HG03066 (cell line): ENCODE measurements around the gene RAMP1.
"Not testable (repeated sequence)": the region's sequence is repeated elsewhere in the genome, so short reads cannot be mapped to it uniquely, and the experiment has no call there.

ENCODE experiments used
- ATAC-seq: cut with Tn5 transposase; IDR thresholded peaks from one replicate; pipeline ENCODE4 v1.9.1; 2021; ENCODE audit warnings: low read depth; ENCODE audit not compliant: unreplicated experiment

The RAMP1 gene

DNA sequence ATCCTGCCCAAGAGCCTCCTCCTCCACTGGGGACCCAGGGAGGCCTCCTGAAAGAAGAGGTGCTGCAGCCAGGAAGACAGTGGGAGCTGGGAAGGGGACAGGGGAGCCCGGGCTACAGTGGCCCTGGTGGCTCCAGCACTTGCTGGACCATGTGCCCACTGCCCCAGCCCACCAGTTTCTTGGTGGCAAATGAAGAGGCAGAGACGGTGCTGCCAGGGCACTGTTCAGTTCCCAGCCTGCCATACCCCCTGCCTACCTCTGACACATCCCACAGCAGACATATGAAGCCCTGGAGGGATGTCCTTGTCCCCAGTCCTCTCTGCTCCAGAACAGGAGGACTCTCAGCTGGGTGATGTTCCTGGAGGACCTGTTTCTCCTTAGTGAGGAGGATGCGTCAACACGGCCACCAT is 3.7 kb downstream of the RAMP1 start:
- no peak for ATAC-seq

DNA sequence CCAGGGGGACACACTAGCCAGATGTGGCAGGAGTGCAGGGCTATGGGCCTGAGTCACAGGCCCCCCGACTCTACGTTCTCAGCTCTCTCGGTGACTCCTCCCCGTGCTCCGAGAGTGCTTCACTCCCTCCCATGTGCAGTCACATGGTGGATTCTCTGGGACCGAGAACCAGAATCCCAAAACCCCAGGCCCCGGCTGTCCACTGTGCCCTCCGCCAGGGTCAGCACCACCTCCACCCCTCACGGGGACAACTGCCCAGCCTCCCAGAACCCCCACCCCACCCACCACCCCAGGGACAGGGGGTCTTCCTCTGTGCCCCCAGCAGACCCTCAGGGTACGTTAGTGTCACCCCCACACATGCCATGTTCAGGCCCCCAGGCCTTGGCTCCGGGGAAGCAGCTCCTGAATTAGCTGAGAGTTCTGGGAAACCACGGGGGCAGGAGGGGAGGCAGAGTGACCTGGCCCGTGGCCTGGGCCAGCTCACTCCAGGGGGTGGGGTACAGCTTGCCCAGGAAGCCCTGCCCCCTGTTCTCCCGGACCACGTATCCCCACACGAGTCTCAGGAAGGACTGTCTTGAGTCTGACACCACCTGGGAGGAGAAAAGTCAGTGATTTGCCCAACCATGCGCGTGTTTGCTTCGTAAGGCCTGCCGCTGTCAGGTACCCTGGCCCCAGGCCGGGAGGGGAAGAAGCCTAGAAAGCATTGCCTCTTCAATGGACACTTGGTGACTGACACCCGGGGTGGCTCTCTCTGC is 4.4 kb downstream of the RAMP1 start:
- ATAC-seq: no peak

- no peak for ATAC-seq
Observed at GRCh38 chr2:237864444-237864931, 5.1 kb downstream of the RAMP1 start.

- ATAC-seq: no peak
Observed at GRCh38 chr2:237864940-237865622, 5.7 kb downstream of the RAMP1 start.

GRCh38 chr2:237865623-237866041 is 6.2 kb downstream of the RAMP1 start:
- ATAC-seq: no peak

- ATAC-seq: no peak
Observed at GRCh38 chr2:237866101-237866621, 6.7 kb downstream of the RAMP1 start.

GRCh38 chr2:237867465-237867864 is 8.0 kb downstream of the RAMP1 start:
- no peak for ATAC-seq

DNA sequence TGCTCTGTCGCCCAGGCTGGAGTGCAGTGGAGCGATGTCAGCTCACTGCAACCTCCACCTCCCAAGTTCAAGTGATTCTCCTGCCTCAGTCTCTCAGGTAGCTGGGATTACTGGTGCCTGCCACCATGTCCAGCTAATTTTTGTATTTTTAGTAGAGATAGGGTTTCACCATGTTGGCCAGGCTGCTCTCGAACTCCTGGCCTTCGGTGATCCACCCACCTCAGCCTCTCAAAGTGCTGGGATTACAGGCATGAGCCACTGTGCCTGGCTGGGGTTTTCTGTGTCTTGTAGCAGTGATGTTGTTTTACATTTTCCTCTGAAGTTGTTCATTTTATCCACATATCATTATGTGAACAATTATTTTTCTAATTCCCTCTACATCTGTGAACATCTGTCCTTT is 8.7 kb downstream of the RAMP1 start:
- ATAC-seq: not testable (repeated sequence)

DNA sequence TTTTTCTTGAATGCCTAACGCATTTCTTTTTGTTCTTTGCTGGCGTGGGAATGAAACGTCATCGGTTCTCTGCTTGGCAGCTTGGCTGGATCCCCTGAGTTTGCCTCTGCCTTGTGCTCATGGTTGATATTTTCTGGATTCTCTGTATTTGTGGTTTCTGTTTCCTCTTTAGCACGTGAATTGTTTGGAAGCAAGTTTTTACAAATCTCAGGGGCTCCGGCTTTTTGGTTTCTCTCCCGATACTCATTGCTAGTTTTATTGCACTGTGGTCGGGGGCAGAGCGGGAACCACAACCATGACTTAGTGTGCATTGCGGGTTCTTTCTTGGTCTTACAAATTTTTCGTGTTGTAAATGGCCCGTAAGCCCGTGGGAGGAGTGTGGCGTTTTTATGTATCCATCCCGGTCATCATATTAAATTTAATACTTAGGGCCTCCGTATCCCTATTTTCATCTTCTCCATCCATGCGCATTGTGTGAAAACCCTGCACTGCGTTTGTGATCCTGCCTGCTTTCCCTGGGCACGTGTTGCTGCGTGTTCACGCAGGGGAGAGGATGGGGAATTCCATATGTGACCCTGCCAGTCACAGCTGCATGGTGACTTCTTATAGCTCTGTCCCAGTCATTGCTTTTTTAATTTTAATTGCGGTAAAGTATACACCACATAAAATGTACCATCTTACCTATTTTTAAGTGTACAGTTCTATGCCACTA is 9.4 kb downstream of the RAMP1 start:
- no peak for ATAC-seq

GRCh38 chr2:237869343-237870102 is 10.1 kb downstream of the RAMP1 start:
- no peak for ATAC-seq

- ATAC-seq: no peak
Observed at GRCh38 chr2:237870126-237870525, 10.7 kb downstream of the RAMP1 start.

GRCh38 chr2:237870754-237871651 is 11.6 kb downstream of the RAMP1 start:
- ATAC-seq: no peak

DNA sequence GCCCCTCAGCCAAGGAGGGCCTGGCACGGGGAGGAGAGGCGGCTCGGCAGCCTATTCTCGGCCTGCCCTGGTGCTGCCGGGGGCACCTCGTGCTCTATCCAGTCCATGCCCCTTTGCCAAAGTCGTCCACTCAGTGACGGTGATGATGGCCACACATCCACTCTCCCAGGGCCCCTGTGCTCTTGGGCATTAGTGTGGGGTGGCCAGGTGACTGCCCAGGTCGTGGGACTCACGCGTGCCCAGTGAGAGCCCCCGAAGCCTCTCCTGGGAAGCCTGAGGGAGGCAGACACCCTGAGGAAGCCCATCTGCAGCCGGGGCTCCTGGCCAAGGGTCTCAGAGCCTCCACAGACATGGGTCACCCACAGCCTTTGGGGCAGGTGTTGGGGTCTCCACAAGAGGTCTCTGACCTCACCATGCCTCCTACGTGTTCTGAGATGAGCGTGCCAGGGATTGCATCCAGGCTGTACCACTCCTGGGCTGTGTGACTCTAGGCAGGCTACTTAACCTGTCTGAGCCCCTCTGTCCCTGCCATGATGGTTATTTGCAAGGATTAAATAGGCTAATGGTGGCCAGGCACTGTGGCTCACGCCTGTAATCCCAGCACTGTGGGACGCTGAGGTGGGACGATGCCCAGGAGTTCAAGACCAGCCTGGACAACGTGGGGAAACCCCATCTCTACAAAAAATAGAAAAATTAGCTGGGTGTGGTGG is 12.9 kb downstream of the RAMP1 start:
- no peak for ATAC-seq

- no peak for ATAC-seq
Observed at GRCh38 chr2:237873421-237873831, 14.0 kb downstream of the RAMP1 start.

DNA sequence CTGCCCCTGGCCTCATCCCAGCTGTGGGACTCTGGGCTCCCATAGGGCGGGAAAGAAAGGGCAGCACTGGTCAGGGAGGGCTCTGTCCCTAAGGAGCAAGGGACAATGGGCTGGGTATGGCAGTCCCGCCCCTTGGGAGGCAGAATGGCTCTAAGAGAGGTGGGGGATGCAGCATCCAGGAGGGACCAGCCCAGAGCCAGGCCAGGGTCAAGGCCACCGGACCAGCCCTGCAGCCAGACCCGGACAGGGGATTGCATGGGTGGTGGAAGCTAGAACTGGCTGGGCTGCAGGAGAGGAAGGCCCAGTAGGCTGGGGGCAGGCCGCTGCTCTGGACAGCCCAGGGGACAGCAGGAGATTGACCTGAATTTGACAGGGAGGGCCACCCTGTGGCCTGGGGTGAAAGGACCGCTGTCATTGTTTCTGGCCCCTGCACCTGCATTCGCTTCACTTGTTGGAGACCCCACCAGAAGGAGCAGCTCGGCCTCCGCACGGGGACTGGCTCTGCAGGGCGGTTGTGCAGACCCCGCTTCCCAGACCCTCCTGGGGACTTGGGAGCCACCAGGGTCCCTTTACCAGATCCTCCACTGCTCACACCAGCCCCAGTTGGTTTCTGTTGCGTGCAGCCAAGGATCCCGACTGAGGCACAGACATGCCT is 14.6 kb downstream of the RAMP1 start:
- no peak for ATAC-seq

GRCh38 chr2:237874585-237875161 is 15.2 kb downstream of the RAMP1 start:
- no peak for ATAC-seq

DNA sequence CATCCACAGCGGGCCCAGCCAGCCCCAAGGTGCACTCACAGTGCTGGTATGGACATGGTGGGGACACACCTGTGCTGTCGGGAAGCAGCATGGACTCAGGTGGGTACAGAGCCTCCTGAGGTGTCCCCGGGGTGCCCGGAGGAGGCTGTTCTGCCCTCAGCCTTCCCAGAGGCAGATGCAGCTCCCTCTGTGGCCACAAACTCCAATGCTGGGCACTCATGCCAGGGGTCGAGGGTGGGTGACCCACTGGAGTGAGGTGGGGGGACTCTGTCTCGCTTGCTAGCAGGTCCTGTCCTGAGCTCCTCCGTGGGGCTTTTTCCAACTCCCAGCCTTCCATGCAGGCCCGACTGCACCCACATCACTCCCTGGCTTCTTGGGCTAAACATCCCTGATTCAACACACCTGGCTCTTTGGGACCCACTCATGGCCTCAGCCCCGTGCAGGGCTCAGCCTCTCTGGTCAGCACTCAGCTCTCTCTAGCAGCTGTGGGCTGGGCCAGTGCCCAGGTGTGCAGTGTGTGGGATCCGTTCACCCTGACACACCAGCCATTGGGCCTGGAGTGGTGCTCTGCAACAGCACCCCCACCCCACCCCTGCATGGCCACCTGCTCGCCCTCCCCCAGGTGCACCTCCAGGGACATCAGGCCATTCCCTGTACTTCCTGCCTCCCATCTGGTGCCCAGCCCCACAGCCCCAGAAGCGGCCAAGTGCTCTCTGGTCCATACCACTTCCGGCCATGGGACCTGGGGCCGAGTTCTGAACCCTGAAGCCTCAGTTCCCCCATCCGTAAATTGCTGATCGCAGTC is 16.0 kb downstream of the RAMP1 start:
- ATAC-seq: no peak
